ENCODE data around the gene GATA2.

Gene GATA2

DNA sequence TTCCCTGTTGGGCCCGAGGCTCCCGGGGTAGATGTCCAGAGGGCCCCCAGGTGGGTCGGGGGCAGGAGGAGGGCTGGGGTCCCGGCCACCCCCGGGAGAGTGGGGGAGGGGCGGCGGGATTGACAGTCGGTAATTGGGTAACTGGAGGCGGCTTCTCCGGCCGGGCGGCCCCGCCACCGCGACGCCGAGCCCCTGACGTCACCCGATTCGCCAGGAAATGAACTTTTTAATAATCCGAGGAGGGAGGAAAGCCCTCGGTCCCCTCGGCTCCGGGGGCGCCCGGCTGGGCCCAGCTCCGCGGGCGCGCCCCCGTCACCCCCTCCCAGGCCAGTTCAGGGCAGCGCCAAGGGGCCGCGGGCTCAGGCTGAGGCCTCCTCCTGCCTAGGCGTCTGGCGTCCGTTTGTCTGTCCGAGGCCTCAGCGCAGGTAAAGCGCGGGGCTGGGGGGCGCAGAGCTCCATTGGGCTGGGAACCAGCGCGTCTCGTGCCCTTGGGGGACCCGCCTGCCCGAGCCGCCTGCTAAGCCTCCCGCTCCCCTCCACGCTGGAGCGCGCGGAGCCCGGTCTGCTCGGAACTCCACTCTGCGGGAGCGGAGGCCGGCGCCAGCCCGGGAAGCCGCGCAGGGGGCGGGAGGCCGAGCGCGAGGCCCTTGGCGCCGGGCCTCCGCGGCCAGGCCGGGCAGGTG lies 3.9 kb downstream of the GATA2 start:
- H3K4me3 Mint-ChIP-seq = peak overlapping the region; percentile 81 to 83
- H3K36me3 Mint-ChIP-seq (ENCODE audit: insufficient read depth) = peaks cover 7% of the 10 kb centered on the region
- ATAC-seq (replicated peaks) (peak; percentile 26), DNase-seq (no peak)
- no peaks in the 10 kb centered on the region for H3K9me3 Mint-ChIP-seq
- peaks cover 23 to 27% of the 10 kb centered on the region in 2 donors for H3K4me1 Mint-ChIP-seq (ENCODE audit: low read depth in 2 of 2)
- peaks cover 81 to 95% of the 10 kb centered on the region in 2 donors for H3K27me3 Mint-ChIP-seq
- no peak overlapping the region for H3K27ac Mint-ChIP-seq

DNA sequence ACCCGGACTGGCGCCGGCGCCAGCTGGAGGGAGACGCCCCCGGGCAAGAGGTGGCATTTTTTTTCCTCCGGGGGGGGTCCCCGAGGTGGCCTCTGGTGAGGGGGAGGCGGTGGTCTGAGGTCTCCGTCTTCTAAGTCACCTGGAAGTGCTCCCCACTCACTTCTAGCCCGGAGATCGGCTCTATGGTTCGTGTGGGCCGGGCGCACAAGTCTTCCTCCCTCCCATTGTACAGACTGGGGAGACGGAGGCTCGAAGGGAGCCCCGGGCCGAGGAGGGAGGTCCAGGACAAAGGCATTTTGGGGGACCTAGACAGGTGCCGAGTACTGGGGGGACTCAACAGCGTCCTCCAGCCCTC lies 4.4 kb downstream of the GATA2 start:
- no peaks in the 10 kb centered on the region for H3K9me3 Mint-ChIP-seq
- DNase-seq (no peak), ATAC-seq (replicated peaks) (no peak)
- H3K27me3 Mint-ChIP-seq = peaks cover 82 to 95% of the 10 kb centered on the region in 2 donors
- peak overlapping the region; percentile 81 to 83 for H3K4me3 Mint-ChIP-seq
- H3K36me3 Mint-ChIP-seq (ENCODE audit: insufficient read depth) = peaks cover 8% of the 10 kb centered on the region
- H3K4me1 Mint-ChIP-seq (ENCODE audit: low read depth in 2 of 2) = peaks cover 23 to 31% of the 10 kb centered on the region in 2 donors
- H3K27ac Mint-ChIP-seq = no peak overlapping the region

DNA sequence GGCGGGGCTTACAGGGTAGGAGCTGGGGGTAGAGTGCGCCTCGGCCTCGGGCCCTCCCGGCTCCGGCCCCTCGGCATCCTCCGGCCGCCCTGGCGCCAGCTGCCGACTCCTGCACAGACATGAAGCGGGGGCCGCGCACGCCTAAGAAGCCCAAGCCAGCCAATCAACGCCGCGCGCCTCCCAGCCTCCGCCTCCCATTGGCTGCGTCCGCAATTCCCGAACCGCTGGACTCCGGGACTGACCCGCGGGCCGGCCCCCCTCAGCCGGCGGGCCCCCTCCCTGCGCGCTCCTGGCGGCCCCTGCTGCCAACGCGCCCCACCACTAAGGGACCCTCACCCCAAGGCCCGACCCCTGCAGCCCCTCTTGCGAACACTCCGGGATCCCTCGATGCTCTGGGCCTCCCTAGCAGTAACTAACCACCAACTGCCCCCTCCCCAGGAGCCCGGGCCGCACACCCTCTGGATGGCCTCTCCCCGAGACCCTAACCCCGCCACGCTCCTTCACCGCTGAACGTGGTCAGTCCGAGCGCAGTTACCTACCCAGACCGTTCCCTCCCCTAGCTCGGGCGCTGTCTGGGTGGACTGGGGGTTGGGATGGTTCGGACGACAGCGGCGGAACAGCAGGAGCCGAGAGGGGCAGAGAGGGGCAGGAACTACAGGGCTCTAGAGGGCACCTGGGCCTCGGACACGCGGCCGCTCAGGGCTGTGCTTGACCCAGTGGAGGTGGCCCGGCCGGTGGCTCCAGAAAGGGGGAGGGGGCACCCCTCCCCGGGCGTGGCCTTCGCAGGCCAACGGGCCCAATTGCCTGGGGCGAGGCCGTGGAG lies 5.0 kb downstream of the GATA2 start:
- Mint-ChIP-seq H3K27me3 (peaks cover 84 to 95% of the 10 kb centered on the region in 2 donors), H3K36me3 (ENCODE audit: insufficient read depth) (peaks cover 8% of the 10 kb centered on the region), H3K27ac (no peak overlapping the region), H3K4me1 (ENCODE audit: low read depth in 2 of 2) (peaks cover 26 to 33% of the 10 kb centered on the region in 2 donors), H3K4me3 (peak overlapping the region; percentile 83 to 84), H3K9me3 (no peaks in the 10 kb centered on the region)
- ATAC-seq (replicated peaks) (peak; percentile 22), DNase-seq (no peak)

DNA sequence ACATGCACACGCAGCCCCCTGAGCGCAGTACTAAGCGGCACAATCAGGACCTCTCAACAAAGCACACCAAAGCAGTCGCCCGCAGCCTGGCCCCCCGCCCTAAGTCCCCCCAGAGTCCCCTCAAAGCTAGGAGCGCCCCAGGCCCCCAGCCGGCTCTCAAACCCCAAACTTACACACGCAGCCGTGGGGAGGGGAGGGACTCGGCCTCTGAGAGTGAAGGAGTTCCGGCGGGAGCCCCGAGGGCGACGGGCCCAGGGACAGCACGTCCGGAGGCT lies 5.5 kb downstream of the GATA2 start:
- H3K27me3 Mint-ChIP-seq = peaks cover 89 to 98% of the 10 kb centered on the region in 2 donors
- ATAC-seq (replicated peaks) (peak; percentile 4), DNase-seq (no peak)
- H3K36me3 Mint-ChIP-seq (ENCODE audit: insufficient read depth) = peaks cover 8% of the 10 kb centered on the region
- H3K4me3 Mint-ChIP-seq = peak overlapping the region; percentile 83 to 84
- no peaks in the 10 kb centered on the region for H3K9me3 Mint-ChIP-seq
- H3K4me1 Mint-ChIP-seq (ENCODE audit: low read depth in 2 of 2) = peaks cover 28 to 34% of the 10 kb centered on the region in 2 donors
- H3K27ac Mint-ChIP-seq = no peak overlapping the region

DNA sequence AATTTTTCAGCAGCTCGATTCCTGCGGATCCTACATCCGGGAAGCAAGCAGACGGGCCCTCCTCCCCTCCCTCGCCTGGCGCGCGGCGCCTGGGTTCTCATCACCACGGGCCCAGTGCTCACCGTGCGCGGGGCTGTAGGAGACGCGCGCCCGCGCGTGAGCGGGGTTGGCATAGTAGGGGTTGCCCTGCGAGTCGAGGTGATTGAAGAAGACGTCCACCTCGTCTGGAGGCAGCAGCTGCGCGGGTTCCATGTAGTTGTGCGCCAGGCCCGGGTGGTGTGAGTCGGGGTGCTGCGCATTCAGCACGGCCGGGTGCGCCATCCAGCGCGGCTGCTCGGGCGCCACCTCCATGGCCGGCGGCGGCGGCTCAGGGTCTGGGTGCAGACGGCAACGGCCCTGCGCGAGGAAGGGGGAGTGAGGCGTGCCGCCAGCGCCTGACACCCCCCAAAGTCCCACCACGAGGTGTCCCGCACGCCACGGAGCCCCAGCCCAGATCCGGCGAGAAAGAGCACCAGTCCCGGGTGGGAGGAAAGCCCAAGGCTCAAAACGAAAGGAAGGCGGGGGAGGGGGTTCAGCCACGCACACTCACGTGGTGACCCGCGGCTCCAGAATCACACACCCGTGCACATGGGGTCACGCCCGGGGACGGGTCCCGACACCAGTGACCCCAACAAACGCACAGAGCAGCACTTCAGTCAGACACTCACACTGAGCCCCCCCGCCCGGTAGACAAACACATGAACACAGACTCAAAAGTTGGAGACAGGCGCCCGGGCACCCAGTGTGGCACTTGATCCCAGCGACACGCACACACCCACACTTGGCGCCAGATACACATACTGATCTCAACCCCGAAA lies 6.1 kb downstream of the GATA2 start:
- H3K4me3 Mint-ChIP-seq = peak overlapping the region; percentile 83 to 84
- H3K27me3 Mint-ChIP-seq = peaks cover 92 to 98% of the 10 kb centered on the region in 2 donors
- peak; percentile 31 for ATAC-seq (replicated peaks)
- H3K9me3 Mint-ChIP-seq = no peaks in the 10 kb centered on the region
- DNase-seq = no peak
- peaks cover 26 to 31% of the 10 kb centered on the region in 2 donors for H3K4me1 Mint-ChIP-seq (ENCODE audit: low read depth in 2 of 2)
- peaks cover 8% of the 10 kb centered on the region for H3K36me3 Mint-ChIP-seq (ENCODE audit: insufficient read depth)
- no peak overlapping the region for H3K27ac Mint-ChIP-seq

DNA sequence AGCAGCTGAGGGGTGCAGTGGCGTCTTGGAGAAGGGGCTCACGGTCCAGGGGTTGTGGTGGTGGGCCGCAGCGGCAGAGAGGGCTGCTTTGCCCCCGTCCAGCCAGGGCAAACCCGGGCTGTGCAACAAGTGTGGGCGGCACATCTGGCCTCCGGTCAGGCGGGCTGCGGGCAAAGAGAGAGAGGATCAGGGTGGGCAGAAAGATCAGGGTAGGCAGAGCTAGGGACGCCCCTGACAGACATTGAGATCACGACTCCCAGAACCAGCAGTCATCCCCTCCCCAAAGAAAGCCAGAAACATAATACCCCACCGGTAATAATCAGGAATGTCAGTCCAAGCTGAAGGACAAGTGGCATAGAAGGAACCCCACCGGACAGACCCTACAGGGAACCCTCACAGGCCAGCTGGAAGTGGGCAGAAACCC lies 6.8 kb downstream of the GATA2 start:
- Mint-ChIP-seq H3K4me3 (peak overlapping the region; percentile 83 to 84), H3K27ac (no peak overlapping the region), H3K36me3 (ENCODE audit: insufficient read depth) (peaks cover 8% of the 10 kb centered on the region), H3K4me1 (ENCODE audit: low read depth in 2 of 2) (peaks cover 25 to 30% of the 10 kb centered on the region in 2 donors), H3K9me3 (no peaks in the 10 kb centered on the region), H3K27me3 (peaks cover 87 to 98% of the 10 kb centered on the region in 2 donors)
- DNase-seq (no peak), ATAC-seq (replicated peaks) (no peak)

DNA sequence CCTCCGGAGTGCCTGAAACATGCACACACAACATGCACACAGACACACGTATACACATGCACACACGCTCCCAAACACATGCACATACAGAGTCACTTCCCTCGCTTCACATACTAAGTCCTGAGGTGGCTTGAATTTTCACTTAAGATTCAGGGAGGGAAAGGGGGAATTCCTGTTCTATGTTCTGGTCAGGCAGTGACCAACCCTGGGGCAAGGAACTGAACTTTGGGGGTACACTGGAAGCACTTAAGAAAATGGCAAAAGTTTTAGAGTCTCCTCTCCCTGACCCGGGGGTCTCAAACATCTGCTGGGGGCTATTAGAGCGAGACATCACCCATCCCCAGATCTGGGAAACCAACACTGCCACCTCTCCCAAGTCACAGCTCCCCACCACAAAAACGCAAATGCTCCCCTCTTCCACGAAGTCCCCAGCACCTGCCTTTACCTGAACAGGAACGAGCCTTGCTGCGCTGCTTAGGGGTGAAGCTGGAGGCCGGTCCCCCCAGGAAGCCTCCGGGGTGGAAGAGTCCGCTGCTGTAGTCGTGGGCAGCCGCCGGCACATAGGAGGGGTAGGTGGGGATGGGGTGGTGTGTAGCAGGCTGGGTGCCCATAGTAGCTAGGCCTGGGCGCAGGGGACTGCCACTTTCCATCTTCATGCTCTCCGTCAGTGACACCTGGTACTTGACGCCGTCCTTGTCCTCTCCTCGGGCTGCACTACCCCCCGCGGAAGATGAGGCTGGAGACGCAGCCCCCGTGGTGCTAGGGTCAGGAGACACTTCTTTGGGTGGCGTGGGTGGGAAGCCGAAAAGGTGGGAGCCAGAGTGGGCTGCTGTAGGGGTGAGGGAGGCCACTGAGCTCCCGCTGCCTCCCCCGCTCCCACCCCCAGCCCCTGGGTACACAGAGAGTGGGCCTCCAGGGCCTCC lies 7.5 kb downstream of the GATA2 start:
- DNase-seq (no peak), ATAC-seq (replicated peaks) (no peak)
- Mint-ChIP-seq H3K36me3 (ENCODE audit: insufficient read depth) (peaks cover 8% of the 10 kb centered on the region), H3K4me3 (peak overlapping the region; percentile 83 to 84), H3K27me3 (peaks cover 84 to 99% of the 10 kb centered on the region in 2 donors), H3K9me3 (no peaks in the 10 kb centered on the region), H3K27ac (no peak overlapping the region), H3K4me1 (ENCODE audit: low read depth in 2 of 2) (peaks cover 25 to 30% of the 10 kb centered on the region in 2 donors)

DNA sequence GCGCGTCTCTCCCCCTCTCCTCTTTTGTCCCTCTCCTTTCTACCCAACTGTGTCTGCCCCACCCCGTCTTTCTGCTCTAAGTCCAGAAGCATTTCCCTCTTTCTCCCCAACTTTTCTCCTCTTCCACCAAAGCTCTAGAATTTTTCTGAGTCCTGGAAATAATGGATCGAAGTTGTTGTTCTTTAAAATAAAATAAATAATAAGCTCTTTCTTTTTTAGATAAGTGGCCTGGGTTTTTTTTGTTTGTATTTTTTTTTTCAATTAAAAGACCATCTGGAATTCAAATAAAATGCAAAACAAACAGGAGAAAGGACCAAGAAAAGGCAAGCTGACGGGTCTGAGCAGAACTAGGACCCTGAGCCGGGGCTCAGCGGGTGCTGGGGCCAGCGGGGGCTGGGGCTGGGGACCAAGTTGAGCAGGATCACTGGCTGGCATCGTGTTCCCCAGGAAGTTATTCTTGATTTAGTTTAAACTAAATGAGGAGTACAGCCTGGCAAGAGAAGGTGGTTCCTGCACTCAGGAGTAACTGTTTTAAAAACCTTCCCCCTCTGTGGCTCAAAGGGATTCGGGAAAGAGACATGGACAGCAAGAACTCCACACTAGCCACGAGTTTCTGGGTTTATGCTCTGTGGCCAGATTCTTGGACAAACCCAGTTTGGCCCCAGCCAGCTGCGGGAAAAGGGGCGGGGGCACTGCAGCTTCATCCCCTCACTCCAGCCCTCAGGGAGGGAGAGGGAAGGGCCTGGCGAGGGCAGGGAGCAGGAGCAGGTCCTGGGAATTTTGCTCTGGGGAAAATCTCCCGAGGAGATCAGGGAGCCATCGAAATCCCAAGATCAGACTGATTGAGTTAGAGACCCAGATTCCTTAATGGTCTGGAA lies 8.4 kb downstream of the GATA2 start:
- DNase-seq = no peak
- Mint-ChIP-seq H3K36me3 (ENCODE audit: insufficient read depth) (peaks cover 5% of the 10 kb centered on the region), H3K9me3 (no peaks in the 10 kb centered on the region), H3K4me1 (ENCODE audit: low read depth in 2 of 2) (peaks cover 19 to 25% of the 10 kb centered on the region in 2 donors), H3K4me3 (no peak overlapping the region), H3K27ac (no peak overlapping the region), H3K27me3 (peaks cover 82 to 99% of the 10 kb centered on the region in 2 donors)
- ATAC-seq (replicated peaks) = no peak

DNA sequence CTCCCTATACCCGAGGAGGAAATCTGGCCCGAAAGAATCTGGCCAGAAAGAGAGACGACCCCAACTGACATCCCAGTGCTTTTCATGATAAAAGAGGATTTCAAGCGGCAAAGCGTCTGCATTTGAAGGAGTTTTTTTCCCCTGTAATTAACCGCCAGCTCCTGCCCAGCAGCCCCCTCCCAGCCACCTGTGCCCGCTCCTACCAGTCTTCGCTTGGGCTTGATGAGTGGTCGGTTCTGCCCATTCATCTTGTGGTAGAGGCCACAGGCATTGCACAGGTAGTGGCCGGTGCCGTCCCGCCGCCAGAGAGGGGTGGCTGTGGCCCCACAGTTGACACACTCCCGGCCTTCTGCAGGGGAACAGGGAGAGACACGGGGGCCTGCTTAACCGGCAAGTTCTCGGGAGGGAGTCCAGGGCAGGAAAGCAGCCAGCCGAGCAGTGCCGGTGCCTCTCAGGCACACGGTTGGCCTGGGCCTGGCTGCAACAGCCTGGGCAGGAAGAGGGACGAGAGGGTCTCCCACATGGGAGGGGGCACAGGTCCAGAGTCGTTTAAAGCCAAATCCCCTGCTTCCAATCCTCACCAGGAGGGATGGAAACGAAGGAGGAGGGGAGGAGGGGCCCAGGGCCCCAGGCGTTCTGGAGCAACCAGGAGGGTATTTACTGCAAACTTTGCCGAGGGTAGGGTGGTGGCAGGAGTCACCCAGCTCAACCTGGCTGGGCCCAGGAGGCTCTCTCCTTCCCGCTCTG lies 9.2 kb downstream of the GATA2 start:
- peak overlapping the region; percentile 43 to 64 for H3K4me3 Mint-ChIP-seq
- peaks cover 84 to 100% of the 10 kb centered on the region in 2 donors for H3K27me3 Mint-ChIP-seq
- H3K9me3 Mint-ChIP-seq = no peaks in the 10 kb centered on the region
- no peak overlapping the region for H3K27ac Mint-ChIP-seq
- ATAC-seq (replicated peaks) = no peak
- H3K36me3 Mint-ChIP-seq (ENCODE audit: insufficient read depth) = peaks cover 5% of the 10 kb centered on the region
- DNase-seq = no peak
- peaks cover 18 to 24% of the 10 kb centered on the region in 2 donors for H3K4me1 Mint-ChIP-seq (ENCODE audit: low read depth in 2 of 2)

DNA sequence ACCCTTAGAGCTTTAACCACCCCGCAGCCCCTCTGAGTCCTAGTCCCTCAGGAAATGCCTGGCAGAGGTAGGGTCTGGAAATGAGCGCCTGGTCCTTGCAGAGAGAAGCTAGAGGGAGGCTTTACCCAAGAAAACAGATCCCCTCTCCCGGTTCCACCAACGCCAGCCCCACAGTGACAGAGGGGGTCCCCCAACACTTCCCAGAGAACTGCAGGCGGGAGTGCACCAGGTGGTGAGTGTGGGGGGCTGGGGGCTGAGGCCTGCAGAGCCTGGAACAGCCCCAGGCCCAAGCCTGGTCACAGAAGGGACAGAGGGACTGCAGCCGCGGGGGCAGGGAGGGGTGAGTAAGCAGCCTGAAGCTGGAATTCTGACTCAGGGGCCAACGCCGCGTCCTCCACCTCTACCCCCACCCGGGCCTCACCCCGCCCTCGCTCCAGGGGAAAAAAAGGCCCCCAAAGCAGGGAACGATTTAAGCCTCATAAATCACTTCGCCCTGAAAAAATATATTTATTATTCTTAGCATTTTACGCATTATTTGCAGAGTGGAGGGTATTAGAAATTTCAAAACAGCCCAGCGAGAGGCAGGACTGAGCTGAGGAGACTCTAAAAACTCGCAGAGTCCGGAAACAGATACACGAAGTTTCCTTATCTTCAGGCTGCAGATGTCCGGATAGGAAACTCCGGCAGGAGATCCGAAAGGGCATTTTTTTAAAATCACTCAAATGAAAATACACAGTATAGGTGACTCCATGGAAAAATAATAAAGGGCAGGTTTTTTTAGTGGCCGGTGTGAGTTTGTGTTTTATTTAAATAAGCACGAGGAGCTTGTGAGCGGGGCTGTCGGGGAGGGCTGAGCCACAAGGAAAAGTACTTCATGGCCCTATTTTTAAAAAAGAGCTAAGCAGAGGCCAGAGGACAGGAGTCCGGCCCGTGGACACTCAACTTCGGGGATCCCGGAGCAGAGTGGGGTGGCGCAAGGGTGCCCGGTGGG lies 10.0 kb downstream of the GATA2 start:
- Mint-ChIP-seq H3K36me3 (ENCODE audit: insufficient read depth) (peaks cover 5% of the 10 kb centered on the region), H3K9me3 (no peaks in the 10 kb centered on the region), H3K27me3 (peaks cover 84 to 100% of the 10 kb centered on the region in 2 donors), H3K4me1 (ENCODE audit: low read depth in 2 of 2) (peaks cover 16 to 18% of the 10 kb centered on the region in 2 donors), H3K4me3 (peak overlapping the region; percentile 43 to 64), H3K27ac (peak overlapping the region in 1 of 2 donors; percentile 26)
- DNase-seq (no peak), ATAC-seq (replicated peaks) (no peak)
